Liver (tissue), 9 donors: ENCODE data around the gene NCKIPSD. TPM values are rescaled to one million over a fixed set of nuclear protein-coding genes. Genes with fewer than 3 reads are reported as not detected.

Experiments
- DNase-seq: peaks from one replicate; pipeline ENCODE4 v3.0.0-alpha.2; 2017; ENCODE audit warnings: low spot score
- H3K27ac ChIP-seq, 2 donors: one replicate each; pipeline ENCODE4 v1.7.0; 2013; ENCODE audit warnings: inconsistent platforms in 2 of 2, low read length in 2 of 2, control low read depth in 1 of 2, low read depth in 1 of 2, mild to moderate bottlenecking in 1 of 2
- H3K27me3 ChIP-seq, 4 donors: one replicate each; pipeline versions ENCODE4 v1.6.1 to v1.7.0; 2013; ENCODE audit warnings: low read length in 3 of 4, inconsistent platforms in 1 of 4, mild to moderate bottlenecking in 1 of 4, moderate library complexity in 1 of 4; ENCODE audit not compliant: control insufficient read depth in 4 of 4, insufficient read depth in 4 of 4
- H3K36me3 ChIP-seq, 4 donors: one replicate each; pipeline versions ENCODE4 v1.6.1 to v1.7.0; 2013; ENCODE audit warnings: low read length in 3 of 4, mild to moderate bottlenecking in 3 of 4, low read depth in 1 of 4, moderate library complexity in 1 of 4; ENCODE audit not compliant: control insufficient read depth in 4 of 4, insufficient read depth in 3 of 4
- H3K4me1 ChIP-seq, 4 donors: one replicate each; pipeline versions ENCODE4 v1.6.1 to v1.7.0; 2013; ENCODE audit warnings: low read length in 3 of 4, mild to moderate bottlenecking in 3 of 4, moderate library complexity in 1 of 4; ENCODE audit not compliant: control insufficient read depth in 4 of 4, insufficient read depth in 4 of 4
- H3K4me3 ChIP-seq, 3 donors: one replicate each; pipeline versions ENCODE4 v1.6.1 to v1.7.0; 2013; ENCODE audit warnings: low read length in 3 of 3, control low read depth in 1 of 3, low read depth in 1 of 3, mild to moderate bottlenecking in 1 of 3
- H3K9ac ChIP-seq, 2 donors: one replicate each; pipeline ENCODE4 v1.7.0; 2013; ENCODE audit warnings: low read length in 2 of 2, mild to moderate bottlenecking in 2 of 2, moderate library complexity in 2 of 2, control low read depth in 1 of 2, low read depth in 1 of 2
- H3K9me3 ChIP-seq, 4 donors: one replicate each; pipeline versions ENCODE4 v1.6.1 to v1.7.0; 2013; ENCODE audit warnings: low read length in 3 of 4; ENCODE audit not compliant: control insufficient read depth in 4 of 4
- EGR1 ChIP-seq, 2 donors: IDR thresholded peaks; 2 replicates each; pipeline ENCODE4 v1.6.1; 2016 to 2018; ENCODE audit warnings: antibody characterized with exemption in 2 of 2, low read depth in 2 of 2
- FOXA1 ChIP-seq: IDR thresholded peaks from 2 replicates; pipeline ENCODE4 v1.6.1; 2016; ENCODE audit warnings: antibody characterized with exemption
- FOXA2 ChIP-seq: IDR thresholded peaks from 2 replicates; pipeline ENCODE4 v1.6.1; 2016; ENCODE audit warnings: antibody characterized with exemption
- GABPA ChIP-seq, 2 donors: IDR thresholded peaks in 1 of 2; conservative IDR thresholded peaks in 1 of 2; 2 replicates each; pipeline ENCODE4 v1.6.1; 2016; ENCODE audit warnings: antibody characterized with exemption in 2 of 2, mild to moderate bottlenecking in 1 of 2, moderate library complexity in 1 of 2
- HNF4A ChIP-seq, 2 donors: conservative IDR thresholded peaks; 2 replicates each; pipeline ENCODE4 v1.6.1; 2016; ENCODE audit warnings: antibody characterized with exemption in 2 of 2, mild to moderate bottlenecking in 2 of 2
- HNF4G ChIP-seq: IDR thresholded peaks from 2 replicates; pipeline ENCODE4 v1.6.1; 2016; ENCODE audit warnings: antibody characterized with exemption
- NR2F2 ChIP-seq: IDR thresholded peaks from 2 replicates; pipeline ENCODE4 v1.6.1; 2016; ENCODE audit warnings: antibody characterized with exemption
- RXRA ChIP-seq, 2 donors: IDR thresholded peaks; 2 replicates each; pipeline ENCODE4 v1.6.1; 2017 to 2018; ENCODE audit warnings: antibody characterized with exemption in 2 of 2, mild to moderate bottlenecking in 1 of 2
- SP1 ChIP-seq: IDR thresholded peaks from 2 replicates; pipeline ENCODE4 v1.6.1; 2018; ENCODE audit warnings: antibody characterized with exemption, mild to moderate bottlenecking
- TAF1 ChIP-seq: conservative IDR thresholded peaks from 2 replicates; pipeline ENCODE4 v1.6.1; 2016; ENCODE audit warnings: antibody characterized with exemption, mild to moderate bottlenecking
- YY1 ChIP-seq: IDR thresholded peaks from 2 replicates; pipeline ENCODE4 v1.6.1; 2016; ENCODE audit warnings: antibody characterized with exemption, mild to moderate bottlenecking
- WGBS: extraction: QIAGEN DNeasy Blood & Tissue Kit; methylation state at CpG from one replicate; pipeline ENCODE4 v1.1.7; 2013; 5-methylcytosine and 5-hydroxymethylcytosine counted together
- polyA plus RNA-seq, 2 donors: library from polyadenylated mRNA; stranded (reverse) in 1 of 2; unstranded in 1 of 2; fragments of 200-250 nt in 1 of 2; fragments of >200 nt in 1 of 2; fragmentation: Nextera tagmentation in 1 of 2; extraction: Ambion mirVana in 1 of 2; gene quantifications; one replicate each; pipeline versions ENCODE4 v1.2.1 to v1.2.3, GENCODE V29; 2013 to 2015
- total RNA-seq, 2 donors: library from RNA; depleted of rRNA; stranded (reverse); fragments of >200 nt; gene quantifications; one replicate each; pipeline ENCODE4 v1.2.3, GENCODE V29; 2014
- TF ChIP-seq, protein P1 (sequence below): IDR thresholded peaks from 2 replicates; pipeline ENCODE4 v1.6.1; 2016; ENCODE audit warnings: antibody characterized with exemption
- TF ChIP-seq, protein P2 (sequence below): IDR thresholded peaks from 2 replicates; pipeline ENCODE4 v1.6.1; 2016; ENCODE audit warnings: antibody characterized with exemption
- TF ChIP-seq, protein P3 (sequence below): IDR thresholded peaks from 2 replicates; pipeline ENCODE4 v1.6.1; 2016; ENCODE audit warnings: antibody characterized with exemption
- TF ChIP-seq, protein P4 (sequence below): IDR thresholded peaks from 2 replicates; pipeline ENCODE4 v1.6.1; 2016; ENCODE audit warnings: antibody characterized with exemption, mild to moderate bottlenecking
- donor health status: healthy.
- donor health status: healthy.
- donor health status: healthy.
- donor health status: healthy.
- donor health status: healthy.

The NCKIPSD gene
- total and polyA plus RNA-seq, 4 donors, result 5.9 to 12.9 (median 8.7) TPM

DNA sequence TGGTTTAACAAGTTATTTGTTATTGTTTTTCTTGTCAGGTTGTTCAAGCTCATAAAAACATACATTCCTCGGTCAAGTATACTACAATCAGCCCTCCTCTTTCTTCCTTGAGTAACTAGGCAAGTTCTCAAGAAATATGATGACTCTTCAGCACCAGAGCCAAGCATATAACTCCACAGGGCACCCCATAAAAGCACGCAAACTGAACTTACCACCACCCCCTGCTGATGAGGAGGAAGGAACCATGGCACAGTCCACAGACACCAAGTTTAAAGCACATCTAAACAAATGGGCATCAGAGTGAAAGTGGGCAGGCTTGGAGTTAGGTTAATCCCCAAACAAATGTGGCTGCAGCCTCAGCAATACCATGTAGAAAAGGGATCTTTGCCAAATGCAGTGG lies 26.0 kb upstream of the NCKIPSD start (continued):
- TF ChIP-seq FOXA1, result no peak
- TF ChIP-seq SP1, result no peak
- no peak for TF ChIP-seq EGR1 (IDR thresholded peaks at IDR 0.05; ENCODE audit: low read depth in 2 of 2)
- TF ChIP-seq, protein P1, sequence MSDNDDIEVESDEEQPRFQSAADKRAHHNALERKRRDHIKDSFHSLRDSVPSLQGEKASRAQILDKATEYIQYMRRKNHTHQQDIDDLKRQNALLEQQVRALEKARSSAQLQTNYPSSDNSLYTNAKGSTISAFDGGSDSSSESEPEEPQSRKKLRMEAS, result no peak
- TF ChIP-seq TAF1, result no peak
- TF ChIP-seq, protein P2, sequence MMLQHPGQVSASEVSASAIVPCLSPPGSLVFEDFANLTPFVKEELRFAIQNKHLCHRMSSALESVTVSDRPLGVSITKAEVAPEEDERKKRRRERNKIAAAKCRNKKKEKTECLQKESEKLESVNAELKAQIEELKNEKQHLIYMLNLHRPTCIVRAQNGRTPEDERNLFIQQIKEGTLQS, result no peak

DNA sequence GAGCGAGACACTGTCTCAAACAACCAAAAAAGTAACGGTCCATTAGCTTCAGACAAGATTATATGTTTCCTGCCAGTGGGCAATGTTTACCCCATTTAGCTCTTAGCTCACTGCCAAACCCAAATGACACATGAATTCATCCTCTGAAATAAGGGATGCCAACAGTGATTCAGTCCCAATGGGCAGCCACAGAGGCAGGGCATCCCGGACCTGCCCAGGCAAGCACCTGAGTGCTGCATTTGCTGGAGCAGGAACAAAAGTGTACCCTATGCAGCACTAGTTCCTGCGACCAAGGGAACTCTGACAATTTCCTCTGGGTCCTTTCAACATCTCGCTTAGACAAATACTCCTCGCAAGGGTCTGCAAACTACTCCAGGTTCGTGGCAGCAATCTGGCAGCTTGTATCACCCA lies 23.3 kb upstream of the NCKIPSD start:
- Histone ChIP-seq H3K27ac (no peak overlapping the region), H3K4me3 (no peak overlapping the region), H3K9me3 (no peaks in the 10 kb centered on the region), H3K9ac (no peak overlapping the region), H3K36me3 (peaks cover 4 to 23% (median 9%) of the 10 kb centered on the region in 4 donors), H3K27me3 (no peaks in the 10 kb centered on the region), H3K4me1 (peaks cover 0 to 8% (median 0%) of the 10 kb centered on the region in 4 donors)
- DNase-seq, result no peak
- WGBS, result 81% methylated on average over 7 of the region's 7 CpGs
- TF ChIP-seq, protein P3, sequence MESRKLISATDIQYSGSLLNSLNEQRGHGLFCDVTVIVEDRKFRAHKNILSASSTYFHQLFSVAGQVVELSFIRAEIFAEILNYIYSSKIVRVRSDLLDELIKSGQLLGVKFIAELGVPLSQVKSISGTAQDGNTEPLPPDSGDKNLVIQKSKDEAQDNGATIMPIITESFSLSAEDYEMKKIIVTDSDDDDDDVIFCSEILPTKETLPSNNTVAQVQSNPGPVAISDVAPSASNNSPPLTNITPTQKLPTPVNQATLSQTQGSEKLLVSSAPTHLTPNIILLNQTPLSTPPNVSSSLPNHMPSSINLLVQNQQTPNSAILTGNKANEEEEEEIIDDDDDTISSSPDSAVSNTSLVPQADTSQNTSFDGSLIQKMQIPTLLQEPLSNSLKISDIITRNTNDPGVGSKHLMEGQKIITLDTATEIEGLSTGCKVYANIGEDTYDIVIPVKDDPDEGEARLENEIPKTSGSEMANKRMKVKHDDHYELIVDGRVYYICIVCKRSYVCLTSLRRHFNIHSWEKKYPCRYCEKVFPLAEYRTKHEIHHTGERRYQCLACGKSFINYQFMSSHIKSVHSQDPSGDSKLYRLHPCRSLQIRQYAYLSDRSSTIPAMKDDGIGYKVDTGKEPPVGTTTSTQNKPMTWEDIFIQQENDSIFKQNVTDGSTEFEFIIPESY, result no peak
- TF ChIP-seq, protein P4, sequence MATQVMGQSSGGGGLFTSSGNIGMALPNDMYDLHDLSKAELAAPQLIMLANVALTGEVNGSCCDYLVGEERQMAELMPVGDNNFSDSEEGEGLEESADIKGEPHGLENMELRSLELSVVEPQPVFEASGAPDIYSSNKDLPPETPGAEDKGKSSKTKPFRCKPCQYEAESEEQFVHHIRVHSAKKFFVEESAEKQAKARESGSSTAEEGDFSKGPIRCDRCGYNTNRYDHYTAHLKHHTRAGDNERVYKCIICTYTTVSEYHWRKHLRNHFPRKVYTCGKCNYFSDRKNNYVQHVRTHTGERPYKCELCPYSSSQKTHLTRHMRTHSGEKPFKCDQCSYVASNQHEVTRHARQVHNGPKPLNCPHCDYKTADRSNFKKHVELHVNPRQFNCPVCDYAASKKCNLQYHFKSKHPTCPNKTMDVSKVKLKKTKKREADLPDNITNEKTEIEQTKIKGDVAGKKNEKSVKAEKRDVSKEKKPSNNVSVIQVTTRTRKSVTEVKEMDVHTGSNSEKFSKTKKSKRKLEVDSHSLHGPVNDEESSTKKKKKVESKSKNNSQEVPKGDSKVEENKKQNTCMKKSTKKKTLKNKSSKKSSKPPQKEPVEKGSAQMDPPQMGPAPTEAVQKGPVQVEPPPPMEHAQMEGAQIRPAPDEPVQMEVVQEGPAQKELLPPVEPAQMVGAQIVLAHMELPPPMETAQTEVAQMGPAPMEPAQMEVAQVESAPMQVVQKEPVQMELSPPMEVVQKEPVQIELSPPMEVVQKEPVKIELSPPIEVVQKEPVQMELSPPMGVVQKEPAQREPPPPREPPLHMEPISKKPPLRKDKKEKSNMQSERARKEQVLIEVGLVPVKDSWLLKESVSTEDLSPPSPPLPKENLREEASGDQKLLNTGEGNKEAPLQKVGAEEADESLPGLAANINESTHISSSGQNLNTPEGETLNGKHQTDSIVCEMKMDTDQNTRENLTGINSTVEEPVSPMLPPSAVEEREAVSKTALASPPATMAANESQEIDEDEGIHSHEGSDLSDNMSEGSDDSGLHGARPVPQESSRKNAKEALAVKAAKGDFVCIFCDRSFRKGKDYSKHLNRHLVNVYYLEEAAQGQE, result no peak
- TF ChIP-seq GABPA (IDR thresholded peaks at IDR 0.05 in 1 of 2, conservative IDR thresholded peaks at IDR 0.05 in 1 of 2), result no peak
- TF ChIP-seq FOXA2, result no peak
- TF ChIP-seq NR2F2, result no peak
- no peak for TF ChIP-seq HNF4G

DNA sequence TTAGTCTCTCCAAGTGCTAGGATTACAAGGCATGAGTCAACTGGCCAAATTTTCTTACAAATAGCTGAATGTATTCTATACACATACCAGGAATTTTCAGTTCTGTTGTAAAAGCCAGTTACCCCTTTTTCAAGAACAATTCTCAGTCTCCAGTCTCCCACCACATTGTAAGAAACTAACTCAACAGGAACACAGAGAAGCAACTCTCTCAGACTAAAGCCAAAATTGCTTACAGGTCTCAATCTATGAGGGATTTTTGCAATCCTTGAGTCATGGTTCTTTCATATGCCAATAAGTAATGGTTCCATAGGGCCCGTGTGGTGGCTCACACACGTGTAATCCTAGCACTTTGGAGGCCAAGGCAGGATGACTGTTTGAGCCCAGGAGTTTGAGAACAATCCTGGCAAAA lies 22.8 kb upstream of the NCKIPSD start:
- Histone ChIP-seq H3K4me3 (no peak overlapping the region), H3K27me3 (no peaks in the 10 kb centered on the region), H3K36me3 (peaks cover 4 to 23% (median 9%) of the 10 kb centered on the region in 4 donors), H3K9me3 (no peaks in the 10 kb centered on the region), H3K9ac (no peak overlapping the region), H3K4me1 (peaks cover 0 to 8% (median 0%) of the 10 kb centered on the region in 4 donors), H3K27ac (no peak overlapping the region)
- TF ChIP-seq FOXA2, result no peak
- TF ChIP-seq, protein P1, result no peak
- TF ChIP-seq EGR1 (IDR thresholded peaks at IDR 0.05; ENCODE audit: low read depth in 2 of 2), result no peak
- TF ChIP-seq GABPA (IDR thresholded peaks at IDR 0.05 in 1 of 2, conservative IDR thresholded peaks at IDR 0.05 in 1 of 2), result no peak
- no peak for TF ChIP-seq YY1
- TF ChIP-seq SP1, result no peak
- TF ChIP-seq TAF1, result no peak
- TF ChIP-seq, protein P3, result no peak
- no peak for TF ChIP-seq HNF4G
- TF ChIP-seq HNF4A (conservative IDR thresholded peaks at IDR 0.05), result no peak
- no peak for TF ChIP-seq RXRA (IDR thresholded peaks at IDR 0.05)
- 80% methylated on average over 2 of the region's 2 CpGs for WGBS
- no peak for DNase-seq
